LNCAP (cell line): ENCODE measurements around the gene MXD1.

ENCODE experiments used
- TF ChIP-seq, protein P1 (sequence below): fragments of 450-650 bp; IDR thresholded peaks from 2 replicates; pipeline ENCODE4 v1.5.1; 2017; ENCODE audit warnings: mild to moderate bottlenecking

Gene MXD1, protein sequence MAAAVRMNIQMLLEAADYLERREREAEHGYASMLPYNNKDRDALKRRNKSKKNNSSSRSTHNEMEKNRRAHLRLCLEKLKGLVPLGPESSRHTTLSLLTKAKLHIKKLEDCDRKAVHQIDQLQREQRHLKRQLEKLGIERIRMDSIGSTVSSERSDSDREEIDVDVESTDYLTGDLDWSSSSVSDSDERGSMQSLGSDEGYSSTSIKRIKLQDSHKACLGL

DNA sequence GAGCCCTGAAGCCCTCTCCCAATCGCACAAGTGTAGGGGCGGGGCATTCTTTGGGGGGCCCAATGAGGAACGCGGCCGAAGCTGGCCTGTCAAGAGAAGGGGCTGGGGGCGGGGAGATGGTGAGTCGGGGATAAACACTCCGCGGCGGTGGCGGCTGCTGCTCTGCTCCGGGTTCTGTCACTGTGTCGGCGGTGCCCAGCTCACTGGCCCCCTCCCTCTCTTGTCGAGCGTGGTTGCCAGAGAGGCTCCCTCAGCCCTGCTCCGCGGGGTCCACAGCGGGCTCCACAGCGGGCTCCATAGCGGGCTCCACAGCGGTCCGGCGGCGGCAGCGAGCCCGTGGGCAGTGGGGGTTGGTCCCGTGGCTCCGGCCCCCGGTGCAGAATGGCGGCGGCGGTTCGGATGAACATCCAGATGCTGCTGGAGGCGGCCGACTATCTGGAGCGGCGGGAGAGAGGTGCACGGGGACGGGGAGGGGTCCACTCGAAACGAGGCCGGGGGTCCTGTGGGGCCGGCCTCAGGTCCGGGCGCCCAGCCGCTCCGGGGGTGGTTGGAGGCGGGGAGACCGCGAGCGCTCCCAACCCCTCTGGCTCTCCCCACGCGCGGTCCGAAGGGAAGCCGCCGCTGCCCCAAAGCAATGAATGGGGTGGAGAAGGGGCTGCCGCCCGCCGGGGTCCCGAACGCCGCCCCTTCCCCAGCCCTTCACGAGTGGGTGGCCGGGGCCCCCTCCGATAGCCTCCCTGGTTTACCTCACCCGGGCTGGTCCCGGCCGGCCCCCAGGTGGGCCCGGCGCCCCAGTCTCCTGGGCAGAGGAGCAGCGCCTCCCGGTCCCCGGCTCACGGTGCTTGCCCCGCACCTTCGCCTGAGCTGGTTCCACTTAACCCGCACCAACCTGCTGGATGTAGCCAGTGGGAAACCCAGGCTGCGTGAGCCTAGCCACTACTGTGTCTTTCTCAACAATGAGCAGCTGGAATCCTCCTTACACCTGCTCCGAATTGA, at the start of gene MXD1:
Gene MXD1, plus strand, starts transcription at position 160 of the 996 bp plus-strand sequence. Its CDS starts 222 bp downstream, at position 382.
- TF ChIP-seq, protein P1, sequence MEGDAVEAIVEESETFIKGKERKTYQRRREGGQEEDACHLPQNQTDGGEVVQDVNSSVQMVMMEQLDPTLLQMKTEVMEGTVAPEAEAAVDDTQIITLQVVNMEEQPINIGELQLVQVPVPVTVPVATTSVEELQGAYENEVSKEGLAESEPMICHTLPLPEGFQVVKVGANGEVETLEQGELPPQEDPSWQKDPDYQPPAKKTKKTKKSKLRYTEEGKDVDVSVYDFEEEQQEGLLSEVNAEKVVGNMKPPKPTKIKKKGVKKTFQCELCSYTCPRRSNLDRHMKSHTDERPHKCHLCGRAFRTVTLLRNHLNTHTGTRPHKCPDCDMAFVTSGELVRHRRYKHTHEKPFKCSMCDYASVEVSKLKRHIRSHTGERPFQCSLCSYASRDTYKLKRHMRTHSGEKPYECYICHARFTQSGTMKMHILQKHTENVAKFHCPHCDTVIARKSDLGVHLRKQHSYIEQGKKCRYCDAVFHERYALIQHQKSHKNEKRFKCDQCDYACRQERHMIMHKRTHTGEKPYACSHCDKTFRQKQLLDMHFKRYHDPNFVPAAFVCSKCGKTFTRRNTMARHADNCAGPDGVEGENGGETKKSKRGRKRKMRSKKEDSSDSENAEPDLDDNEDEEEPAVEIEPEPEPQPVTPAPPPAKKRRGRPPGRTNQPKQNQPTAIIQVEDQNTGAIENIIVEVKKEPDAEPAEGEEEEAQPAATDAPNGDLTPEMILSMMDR = no peak

DNA sequence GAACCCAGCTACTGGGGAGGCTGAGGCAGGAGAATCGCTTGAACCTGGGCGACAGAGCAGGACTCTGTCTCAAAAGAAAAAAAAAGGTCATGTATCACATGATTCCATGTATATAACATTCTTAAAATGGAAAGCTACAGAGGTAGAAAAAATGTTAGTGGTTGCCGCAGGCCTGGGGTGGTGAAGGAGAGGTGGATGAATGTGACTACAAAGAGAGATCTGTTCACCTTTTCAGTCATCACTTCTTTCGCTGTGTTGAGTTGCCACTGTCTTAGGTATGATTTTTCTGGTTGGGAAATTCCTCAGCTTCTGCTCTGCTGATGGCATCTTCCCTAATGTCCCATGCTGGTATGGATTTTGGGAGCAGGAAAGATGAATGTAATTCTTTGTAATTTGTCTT, 26.5 kb upstream of the MXD1 start:
- TF ChIP-seq, protein P1 = no peak

DNA sequence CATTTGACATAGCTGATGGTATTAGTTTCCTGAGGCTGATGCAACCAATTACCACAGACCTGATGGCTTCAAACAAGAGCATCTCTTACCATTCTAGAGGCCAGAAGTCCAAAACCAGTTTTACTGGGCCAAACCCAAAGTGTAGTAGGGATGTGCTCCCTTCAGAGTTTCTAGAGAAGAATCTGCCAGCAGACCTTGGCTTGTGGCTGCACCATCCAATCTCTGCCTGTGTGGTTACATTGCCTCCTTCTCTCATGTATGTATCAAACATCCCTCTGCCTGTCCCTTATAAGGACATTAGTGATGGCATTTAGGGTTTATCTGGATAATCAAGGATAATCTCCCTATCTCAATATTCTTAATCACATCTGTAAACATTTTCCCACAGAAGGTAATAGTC, 25.6 kb upstream of the MXD1 start:
- TF ChIP-seq, protein P1 = no peak

DNA sequence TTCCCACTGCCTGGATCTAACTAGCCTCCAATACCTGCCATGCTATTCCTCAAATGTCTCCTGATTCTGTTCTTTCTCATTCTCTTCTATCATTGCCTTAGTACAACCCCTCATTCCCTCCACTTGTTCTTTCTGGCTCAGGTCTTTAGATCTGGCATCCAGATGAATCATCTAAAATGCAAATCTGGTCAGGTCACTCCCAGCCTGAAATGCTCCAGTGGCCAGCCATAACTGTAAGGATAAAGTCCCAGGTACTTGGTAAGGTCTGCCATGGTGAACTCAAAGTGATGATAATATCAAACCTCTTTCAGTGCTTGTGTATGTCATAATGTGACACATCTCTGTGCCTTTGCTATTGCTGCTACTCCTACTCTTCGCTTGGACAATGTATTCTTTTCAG, 24.0 kb upstream of the MXD1 start:
- TF ChIP-seq, protein P1 = no peak

DNA sequence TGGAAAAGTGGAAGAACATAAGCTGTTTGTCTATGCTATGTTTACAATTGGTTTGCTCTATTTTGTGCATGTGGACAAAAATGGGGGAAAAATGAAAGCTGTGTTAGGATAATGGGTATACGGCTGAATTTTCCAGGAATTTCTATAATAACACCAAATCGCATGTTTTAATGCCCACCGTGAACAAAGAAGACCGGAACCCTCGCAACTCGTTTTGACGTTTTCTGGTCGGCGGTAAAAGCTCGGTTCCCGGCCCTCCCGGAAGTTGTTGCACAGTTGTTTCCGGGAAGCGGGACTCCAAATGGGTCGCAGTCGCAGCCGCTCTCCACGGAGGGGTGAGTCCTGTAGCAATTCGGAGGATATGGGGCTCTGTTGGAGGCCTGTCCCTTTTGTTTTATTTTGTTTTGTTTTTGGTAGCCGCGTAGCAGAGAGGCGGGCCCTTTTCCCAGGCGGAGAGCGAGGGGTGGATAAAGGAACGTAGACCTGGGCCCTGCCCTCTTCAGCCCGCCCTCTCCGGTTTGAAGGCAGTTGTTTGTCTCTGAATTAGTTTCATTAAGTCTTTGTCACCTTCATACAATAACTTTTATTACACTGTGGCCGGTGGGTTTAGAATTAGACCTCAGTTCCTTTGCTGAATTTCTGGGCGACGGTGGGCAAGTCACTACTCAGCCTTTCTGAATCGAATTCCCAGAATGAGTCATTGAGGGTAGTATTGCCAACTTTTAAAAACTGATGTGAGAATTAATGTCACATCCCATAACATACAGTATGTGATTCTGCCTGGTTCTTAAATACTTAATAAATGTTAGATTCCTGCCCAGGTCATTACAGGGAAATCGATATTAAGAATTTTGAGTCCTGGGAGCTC, 21.0 kb upstream of the MXD1 start, which contains the start of gene SNRNP27:
Gene SNRNP27, plus strand, starts transcription at position 273 of the 868 bp plus-strand sequence. Its CDS starts 29 bp downstream, at position 302.
- TF ChIP-seq, protein P1 = no peak

DNA sequence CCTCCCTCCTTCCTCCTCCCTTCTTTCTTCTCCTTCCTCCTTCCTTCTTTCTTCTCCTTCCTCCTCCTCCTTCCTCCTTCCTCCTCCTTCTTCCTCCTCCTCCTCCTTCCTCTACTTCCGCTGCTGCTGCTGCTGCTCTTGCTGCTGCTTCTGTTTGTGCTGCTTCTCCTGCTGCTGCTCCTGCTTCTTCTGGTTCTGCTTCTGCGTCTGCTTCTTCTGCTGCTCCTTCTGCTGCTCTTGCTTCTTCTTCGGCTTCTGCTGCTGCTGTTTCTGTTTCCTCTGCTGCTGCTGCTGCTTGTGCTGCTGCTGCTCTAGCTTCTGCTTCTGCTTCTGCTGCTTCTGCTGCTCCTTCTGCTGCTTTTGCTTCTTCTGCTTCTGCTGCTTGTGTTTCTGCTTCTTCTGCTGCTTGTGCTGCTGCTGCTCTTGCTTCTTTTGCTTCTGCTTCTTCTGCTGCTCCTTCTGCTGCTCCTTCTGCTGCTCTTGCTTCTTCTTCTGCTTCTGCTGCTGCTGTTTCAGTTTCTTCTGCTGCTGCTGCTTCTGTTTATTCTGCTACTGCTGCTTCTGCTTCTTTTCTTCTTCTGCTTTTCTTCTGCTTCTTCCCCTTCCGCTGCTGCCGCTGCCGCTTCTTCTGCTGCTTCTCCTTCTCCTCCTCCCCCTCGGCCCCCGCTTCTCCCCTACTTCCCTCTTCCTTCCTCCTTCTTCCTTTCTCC, 12.5 kb upstream of the MXD1 start:
- TF ChIP-seq, protein P1 = no peak
